ENCODE results near the gene B3GNT9. TPM values are rescaled to one million over a fixed set of nuclear protein-coding genes. Genes with fewer than 3 reads are reported as not detected.
A peak's percentile ranks its signal among the peaks of the same experiment; 100 is the strongest.

Gene B3GNT9
- total and polyA plus RNA-seq, 12 donors = 2.9 to 52.1 (median 19.6) TPM

DNA sequence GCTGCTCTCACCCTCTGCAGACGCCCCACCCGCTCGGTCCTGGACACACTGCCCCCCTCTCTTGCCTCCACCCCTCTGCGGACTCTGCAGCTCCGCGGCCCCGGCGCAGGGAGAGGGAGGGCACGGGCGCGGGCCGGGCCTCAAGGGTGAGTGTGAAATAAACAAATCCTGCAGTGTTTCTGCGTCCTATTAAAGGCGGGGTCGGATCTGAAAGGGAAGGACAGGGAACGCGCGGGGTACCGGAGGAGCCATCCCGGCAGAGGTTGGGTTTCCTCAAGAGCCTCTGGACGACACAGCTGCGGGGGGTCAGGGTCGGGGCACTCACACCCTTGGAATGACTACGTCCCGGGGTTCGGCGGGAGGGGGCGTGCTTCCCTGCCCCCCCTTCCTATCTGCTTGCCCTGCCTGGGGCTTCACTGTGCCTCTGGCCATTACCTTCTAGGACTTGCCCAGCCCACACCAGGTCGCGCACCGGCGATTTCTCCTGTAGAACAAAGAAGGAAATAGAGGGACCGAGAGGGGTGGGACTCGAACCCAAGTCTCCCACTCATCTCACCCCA, 13.3 kb upstream of the B3GNT9 start:
- peak in 4 of 7 donors; percentile 33 to 52 (median 43) for DNase-seq
- peaks cover 36 to 52% of the 10 kb centered on the region in 2 donors for H3K4me1 ChIP-seq (replicated peaks in 1 of 2)
- WGBS, 4 donors = 13 to 35% (median 28%) methylated on average over 5 to 34 of the region's 34 CpGs
- H3K4me3 ChIP-seq = peak overlapping the region in 1 of 4 donors; percentile 49
- TF ChIP-seq, protein P1, sequence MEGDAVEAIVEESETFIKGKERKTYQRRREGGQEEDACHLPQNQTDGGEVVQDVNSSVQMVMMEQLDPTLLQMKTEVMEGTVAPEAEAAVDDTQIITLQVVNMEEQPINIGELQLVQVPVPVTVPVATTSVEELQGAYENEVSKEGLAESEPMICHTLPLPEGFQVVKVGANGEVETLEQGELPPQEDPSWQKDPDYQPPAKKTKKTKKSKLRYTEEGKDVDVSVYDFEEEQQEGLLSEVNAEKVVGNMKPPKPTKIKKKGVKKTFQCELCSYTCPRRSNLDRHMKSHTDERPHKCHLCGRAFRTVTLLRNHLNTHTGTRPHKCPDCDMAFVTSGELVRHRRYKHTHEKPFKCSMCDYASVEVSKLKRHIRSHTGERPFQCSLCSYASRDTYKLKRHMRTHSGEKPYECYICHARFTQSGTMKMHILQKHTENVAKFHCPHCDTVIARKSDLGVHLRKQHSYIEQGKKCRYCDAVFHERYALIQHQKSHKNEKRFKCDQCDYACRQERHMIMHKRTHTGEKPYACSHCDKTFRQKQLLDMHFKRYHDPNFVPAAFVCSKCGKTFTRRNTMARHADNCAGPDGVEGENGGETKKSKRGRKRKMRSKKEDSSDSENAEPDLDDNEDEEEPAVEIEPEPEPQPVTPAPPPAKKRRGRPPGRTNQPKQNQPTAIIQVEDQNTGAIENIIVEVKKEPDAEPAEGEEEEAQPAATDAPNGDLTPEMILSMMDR (IDR thresholded peaks at IDR 0.05) = no peak
- TF ChIP-seq POLR2A (IDR thresholded peaks at IDR 0.05) = peak in 1 of 2 donors; percentile 3
- H3K9me3 ChIP-seq (replicated peaks in 1 of 3) = no peaks in the 10 kb centered on the region
- no peaks in the 10 kb centered on the region for H3K36me3 ChIP-seq (replicated peaks in 1 of 2)
- H3K27ac ChIP-seq = peak overlapping the region in 3 of 5 donors; percentile 13 to 81 (median 72)
- intact Hi-C loops (cut with DNase I) = no loop called here
- H3K27me3 ChIP-seq = no peaks in the 10 kb centered on the region

DNA sequence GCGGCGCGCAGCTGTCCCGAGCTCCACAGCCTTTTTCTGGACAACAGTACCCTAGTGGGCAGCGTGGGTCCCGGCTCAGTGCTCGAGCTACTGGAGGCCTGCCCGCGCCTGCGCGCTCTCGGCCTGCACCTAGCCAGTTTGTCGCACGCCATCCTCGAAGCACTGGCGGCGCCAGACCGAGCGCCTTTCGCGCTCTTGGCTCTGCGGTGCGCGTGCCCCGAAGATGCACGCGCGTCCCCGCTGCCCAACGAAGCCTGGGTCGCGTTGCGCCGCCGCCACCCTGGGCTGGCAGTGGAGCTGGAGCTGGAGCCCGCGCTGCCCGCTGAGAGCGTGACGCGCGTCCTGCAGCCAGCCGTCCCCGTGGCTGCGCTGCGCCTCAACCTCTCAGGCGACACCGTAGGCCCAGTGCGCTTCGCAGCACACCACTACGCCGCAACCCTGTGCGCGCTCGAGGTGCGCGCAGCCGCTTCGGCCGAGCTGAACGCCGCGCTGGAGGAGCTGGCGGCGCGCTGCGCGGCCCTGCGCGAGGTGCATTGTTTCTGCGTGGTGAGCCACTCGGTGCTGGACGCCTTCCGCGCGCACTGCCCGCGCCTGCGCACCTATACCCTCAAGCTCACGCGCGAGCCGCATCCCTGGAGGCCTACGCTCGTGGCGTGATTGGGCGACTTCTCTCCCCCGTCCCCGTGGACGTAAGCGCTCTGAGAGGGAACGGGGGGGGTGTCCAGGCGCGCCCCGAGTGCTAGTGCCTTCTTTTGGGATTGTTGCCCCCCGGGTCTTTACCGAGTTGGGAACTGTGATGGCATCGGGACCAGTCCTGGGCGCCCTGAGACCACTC, 12.6 kb upstream of the B3GNT9 start:
- intact Hi-C loops (cut with DNase I) = no loop called here
- no peaks in the 10 kb centered on the region for H3K36me3 ChIP-seq (replicated peaks in 1 of 2)
- peak; percentile 22 to 25 for TF ChIP-seq POLR2A (IDR thresholded peaks at IDR 0.05)
- TF ChIP-seq, protein P1 (IDR thresholded peaks at IDR 0.05) = peak in 1 of 6 experiments; percentile 13
- peak overlapping the region in 1 of 4 donors; percentile 49 for H3K4me3 ChIP-seq
- peak in 5 of 7 donors; percentile 34 to 91 (median 60) for DNase-seq
- peaks cover 39 to 54% of the 10 kb centered on the region in 2 donors for H3K4me1 ChIP-seq (replicated peaks in 1 of 2)
- no peaks in the 10 kb centered on the region for H3K27me3 ChIP-seq
- H3K9me3 ChIP-seq (replicated peaks in 1 of 3) = no peaks in the 10 kb centered on the region
- WGBS, 4 donors = 34 to 61% (median 37%) methylated on average over 31 to 99 of the region's 99 CpGs
- H3K27ac ChIP-seq = peak overlapping the region in 3 of 5 donors; percentile 13 to 81 (median 72)

DNA sequence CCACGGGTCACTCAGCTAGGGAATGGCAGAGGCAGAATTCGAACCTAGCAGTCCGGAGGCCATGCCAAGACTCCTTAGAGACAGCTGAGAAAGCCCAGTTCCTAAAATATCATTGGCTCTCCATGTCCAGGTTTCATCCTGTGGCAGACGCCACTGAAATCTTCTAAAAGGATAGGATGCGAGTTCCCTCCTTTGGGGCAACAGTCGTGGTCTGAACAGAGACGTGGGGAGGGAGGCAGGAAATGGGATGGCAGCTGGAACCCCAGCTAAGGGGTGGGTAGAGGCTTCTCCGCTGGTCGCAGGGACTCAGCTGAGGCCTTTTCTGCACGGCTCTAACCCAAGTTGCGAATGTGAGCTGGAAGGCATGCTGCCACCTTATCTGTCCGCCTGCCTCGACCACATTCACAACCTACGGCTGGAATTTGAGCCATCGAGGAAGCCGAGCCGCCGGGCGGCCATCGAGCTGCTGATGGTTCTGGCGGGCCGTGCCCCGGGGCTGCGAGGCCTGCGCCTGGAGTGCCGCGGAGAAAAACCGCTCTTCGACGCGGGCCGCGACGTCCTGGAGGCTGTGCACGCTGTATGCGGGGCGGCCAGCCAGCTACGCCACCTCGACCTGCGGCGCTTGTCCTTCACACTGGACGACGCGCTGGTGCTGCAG, 11.8 kb upstream of the B3GNT9 start:
- peak in 2 of 7 donors; percentile 1 to 56 for DNase-seq
- H3K27me3 ChIP-seq = no peaks in the 10 kb centered on the region
- 41 to 68% (median 52%) methylated on average over 11 to 44 of the region's 44 CpGs for WGBS, 4 donors
- TF ChIP-seq POLR2A (IDR thresholded peaks at IDR 0.05) = no peak
- TF ChIP-seq, protein P1 (IDR thresholded peaks at IDR 0.05) = no peak
- intact Hi-C loops (cut with DNase I) = no loop called here
- no peaks in the 10 kb centered on the region for H3K9me3 ChIP-seq (replicated peaks in 1 of 3)
- H3K27ac ChIP-seq = peak overlapping the region in 1 of 5 donors; percentile 81
- peak overlapping the region in 1 of 4 donors; percentile 49 for H3K4me3 ChIP-seq
- no peaks in the 10 kb centered on the region for H3K36me3 ChIP-seq (replicated peaks in 1 of 2)
- peaks cover 39 to 55% of the 10 kb centered on the region in 2 donors for H3K4me1 ChIP-seq (replicated peaks in 1 of 2)

DNA sequence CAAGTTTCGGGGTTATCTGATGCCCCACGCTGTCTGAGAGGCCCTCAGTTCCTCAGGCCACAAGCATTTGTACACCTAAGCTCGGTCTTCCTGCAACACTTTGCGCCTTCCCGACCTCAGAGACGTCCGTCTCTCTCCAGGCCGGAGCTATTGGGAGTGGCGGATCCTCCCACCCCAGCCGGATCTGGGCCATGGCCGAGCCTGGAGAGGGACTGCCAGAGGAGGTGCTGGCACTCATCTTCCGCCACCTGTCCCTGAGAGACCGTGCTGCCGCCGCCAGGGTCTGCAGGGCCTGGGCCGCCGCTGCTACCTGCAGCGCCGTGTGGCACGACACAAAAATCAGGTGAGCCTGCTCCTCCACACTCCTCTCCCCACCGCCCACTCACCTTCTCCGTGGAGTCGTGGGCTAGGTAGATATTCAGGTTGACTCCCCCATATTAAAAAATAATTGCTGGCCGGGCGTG, 10.8 kb upstream of the B3GNT9 start:
- 22 to 34% (median 30%) methylated on average over 10 to 25 of the region's 25 CpGs for WGBS, 4 donors
- Histone ChIP-seq H3K4me1 (replicated peaks in 1 of 2) (peaks cover 39 to 55% of the 10 kb centered on the region in 2 donors), H3K4me3 (peak overlapping the region in 2 of 4 donors; percentile 55 to 87), H3K9me3 (replicated peaks in 1 of 3) (no peaks in the 10 kb centered on the region), H3K27ac (peak overlapping the region in 3 of 5 donors; percentile 60 to 81 (median 73)), H3K36me3 (replicated peaks in 1 of 2) (no peaks in the 10 kb centered on the region), H3K27me3 (no peaks in the 10 kb centered on the region)
- TF ChIP-seq, protein P1 (IDR thresholded peaks at IDR 0.05) = no peak
- TF ChIP-seq POLR2A (IDR thresholded peaks at IDR 0.05) = peak in 1 of 2 donors; percentile 30
- intact Hi-C loops (cut with DNase I) = no loop called here
- DNase-seq = peak; percentile 67 to 77 (median 71)
